ENCODE results near the gene PCYOX1L.
A peak's percentile ranks its signal among the peaks of the same experiment; 100 is the strongest.

PCYOX1L gene

DNA sequence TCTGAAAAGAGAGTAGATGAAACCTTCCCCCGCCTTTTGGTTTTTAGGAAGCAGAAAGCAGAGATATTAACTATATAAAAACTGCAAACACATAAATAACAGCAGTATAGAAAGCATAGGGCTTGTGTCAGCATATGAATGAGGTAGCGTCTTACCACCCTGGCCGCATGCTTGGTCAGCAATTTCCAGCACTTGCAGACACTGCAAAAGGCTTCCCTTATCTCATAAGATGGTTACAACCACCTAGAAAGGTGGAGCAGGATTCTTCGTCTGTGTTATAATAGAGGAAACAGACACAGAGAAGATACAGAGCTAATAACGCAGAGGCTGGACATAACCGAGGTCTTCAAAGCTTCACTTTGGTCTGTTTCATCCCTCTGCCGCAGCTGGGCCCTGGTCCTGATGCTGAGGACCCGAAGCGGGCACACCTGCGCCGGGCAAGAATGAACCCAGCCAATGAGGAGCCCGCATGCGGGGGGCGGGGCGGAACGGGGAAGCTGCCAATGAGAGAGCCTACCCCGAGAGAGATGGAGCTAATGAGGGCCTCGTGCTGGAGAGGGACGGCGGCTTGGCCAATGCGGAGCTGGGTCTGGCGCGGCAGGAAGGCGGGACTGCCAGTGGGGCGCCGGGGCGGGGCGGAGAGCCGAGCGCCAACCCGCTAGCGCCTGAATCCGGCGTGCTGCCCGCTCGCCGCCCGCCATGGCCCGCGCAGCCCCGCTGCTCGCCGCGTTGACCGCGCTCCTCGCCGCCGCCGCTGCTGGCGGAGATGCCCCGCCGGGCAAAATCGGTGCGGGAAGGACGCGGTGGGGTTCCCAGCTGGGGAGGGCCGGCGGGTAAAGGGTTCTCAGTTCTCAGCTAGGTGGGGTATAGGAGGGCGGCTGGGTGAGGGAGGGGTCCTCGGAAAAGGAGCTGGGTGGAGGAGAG is at the start of gene PCYOX1L:
TSS of gene PCYOX1L (plus strand) at position 677 of the 924 bp plus-strand sequence. CDS start at position 700, 23 bp downstream.
- DNase-seq (ENCODE audit: low read depth), result peak; percentile 92

GRCh38 chr5:149309354-149309753 is 48.5 kb upstream of the PCYOX1L start:
- no peak for DNase-seq (ENCODE audit: low read depth)

DNA sequence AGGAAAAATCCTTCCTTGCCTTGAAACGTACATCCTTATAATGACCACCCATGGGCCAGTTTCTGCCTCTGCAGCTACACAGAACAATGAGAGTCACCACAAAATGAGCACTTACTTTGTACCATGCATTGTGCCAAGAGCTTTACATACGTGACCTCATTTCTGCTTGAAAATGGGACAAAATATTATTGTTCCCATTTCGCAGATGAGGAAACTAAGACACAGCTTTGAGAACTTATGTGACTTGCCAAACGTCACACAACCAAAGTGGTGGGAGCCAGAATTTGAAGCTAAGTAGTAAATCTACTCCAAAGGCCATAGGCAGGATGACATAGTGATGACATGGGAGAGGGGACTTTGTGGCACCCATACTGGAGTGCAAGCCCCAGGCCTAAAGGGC is 47.4 kb upstream of the PCYOX1L start:
- DNase-seq (ENCODE audit: low read depth), result no peak

GRCh38 chr5:149310947-149311658 is 46.7 kb upstream of the PCYOX1L start:
- DNase-seq (ENCODE audit: low read depth), result peak; percentile 31

- DNase-seq (ENCODE audit: low read depth), result no peak
These were observed 44.5 kb upstream of the PCYOX1L start for GRCh38 chr5:149313151-149313841.

DNA sequence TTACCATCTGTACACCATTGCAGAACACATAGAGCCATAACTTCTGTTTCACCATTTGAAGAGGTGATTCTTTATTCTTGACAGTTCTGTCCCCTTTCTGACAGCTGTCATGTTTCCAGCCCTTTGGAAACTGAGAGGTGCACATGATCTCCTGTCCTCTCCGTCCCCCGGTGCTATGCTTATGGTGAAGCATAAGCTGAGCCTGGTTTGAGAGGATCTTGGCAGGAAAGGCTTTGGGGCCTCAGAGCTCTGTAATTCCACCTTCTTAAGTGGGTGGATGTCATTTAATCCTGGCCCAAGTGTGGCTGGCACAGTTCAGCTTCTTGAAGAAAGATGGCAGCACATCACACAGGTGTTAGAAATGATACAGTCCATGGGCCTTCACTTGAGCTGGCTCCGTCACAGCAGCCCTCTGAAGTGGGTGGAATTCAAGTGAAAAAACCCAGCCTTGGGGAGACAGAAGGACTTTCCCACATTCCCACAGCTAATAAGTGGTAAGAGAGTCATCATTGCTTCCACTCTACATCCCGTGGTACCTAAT is 43.2 kb upstream of the PCYOX1L start:
- no peak for DNase-seq (ENCODE audit: low read depth)

DNA sequence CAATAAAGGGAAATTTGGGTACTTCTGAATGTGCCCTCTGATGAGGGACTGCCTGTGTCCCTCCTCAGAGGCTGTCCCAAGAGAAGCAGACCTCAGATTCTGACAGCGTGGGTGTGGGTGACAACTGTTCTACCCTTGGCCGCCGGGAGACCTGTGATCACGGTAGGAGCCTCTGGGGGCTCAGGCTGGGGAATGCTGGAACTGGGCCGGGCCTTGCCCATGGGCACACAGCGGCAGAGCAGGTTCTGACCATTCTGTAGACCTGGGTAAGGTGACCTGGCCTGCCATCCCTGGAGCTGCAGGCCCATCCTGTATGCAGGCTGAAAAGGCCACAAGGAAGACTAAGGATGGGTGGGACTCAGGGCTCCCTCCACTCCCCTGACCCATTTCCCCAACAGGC is 42.1 kb upstream of the PCYOX1L start:
- no peak for DNase-seq (ENCODE audit: low read depth)

DNA sequence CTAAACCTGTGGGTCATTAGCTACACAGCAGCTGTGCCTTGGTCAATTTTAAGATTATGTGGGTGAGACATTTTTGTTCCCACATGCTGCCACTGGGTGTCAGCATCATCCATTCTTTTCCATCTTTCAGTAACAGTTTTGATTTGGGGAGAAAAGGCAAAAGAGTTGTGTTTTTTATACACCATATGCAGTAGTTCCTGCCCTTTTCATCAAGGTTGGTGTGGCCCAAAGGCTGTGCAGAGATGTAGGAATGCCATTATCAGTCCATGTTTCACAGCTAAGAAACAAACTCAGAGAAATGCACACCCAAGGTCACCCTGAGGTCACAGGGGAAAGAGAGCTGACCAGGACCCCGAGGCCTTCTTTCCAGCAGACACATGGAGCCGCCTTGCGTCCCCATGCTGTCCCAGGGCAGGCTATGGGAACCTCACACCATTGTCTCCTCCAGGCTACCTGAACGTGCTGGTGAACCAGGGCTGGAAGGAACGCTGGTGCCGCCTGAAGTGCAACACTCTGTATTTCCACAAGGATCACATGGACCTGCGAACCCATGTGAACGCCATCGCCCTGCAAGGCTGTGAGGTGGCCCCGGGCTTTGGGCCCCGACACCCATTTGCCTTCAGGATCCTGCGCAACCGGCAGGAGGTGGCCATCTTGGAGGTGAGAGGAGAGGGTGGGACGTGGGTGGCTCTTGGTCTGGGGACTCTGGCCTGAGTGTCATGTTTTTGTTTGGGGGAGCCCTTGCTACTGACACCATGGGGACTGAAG is 40.4 kb upstream of the PCYOX1L start:
- peak; percentile 41 for DNase-seq (ENCODE audit: low read depth)

DNA sequence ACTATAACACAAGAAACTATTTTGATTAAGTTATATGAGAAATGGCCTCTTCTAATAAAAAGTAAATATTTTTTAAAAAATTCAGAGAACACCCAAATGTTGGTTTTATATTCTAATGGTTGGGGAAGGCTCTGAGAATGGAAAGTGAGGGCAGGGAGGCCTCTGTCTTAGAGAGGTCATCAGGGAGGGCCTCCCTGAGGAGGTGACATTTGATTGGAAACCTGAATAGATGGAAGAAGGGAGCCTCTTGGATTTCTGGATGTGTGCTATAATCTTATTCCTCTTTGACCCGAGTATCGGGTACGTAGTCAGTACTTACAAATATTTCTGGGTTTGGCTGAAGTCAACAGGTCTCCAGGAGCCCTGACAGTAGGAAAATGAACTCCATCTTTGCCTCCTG is 38.7 kb upstream of the PCYOX1L start:
- DNase-seq (ENCODE audit: low read depth), result no peak

DNA sequence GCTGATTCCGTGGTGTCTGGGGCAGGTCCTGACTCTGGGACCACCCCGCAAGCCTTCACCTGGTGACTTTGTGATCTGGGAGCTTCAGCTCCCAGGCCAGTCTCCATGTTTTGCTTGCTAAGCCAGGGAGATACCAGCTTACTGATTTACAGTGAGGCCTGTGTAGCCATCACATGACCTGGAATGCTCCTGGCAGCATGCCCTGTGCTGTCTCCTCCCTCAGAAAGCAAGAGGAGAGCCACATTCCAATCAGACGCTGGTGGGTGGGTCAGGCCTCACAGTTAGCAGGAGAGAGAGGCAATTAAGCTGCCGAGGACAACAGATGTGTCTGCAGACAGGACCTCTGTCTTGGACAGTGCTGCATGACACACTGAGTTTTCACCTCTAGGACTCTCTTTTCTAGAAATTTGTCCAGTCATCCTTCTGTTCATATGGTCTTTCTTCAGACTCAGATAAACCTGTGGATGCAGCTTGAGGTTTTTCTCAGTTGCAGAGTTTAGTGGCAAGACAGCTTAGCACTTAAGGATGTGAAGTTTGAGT is 37.0 kb upstream of the PCYOX1L start:
- DNase-seq (ENCODE audit: low read depth), result peak; percentile 77

DNA sequence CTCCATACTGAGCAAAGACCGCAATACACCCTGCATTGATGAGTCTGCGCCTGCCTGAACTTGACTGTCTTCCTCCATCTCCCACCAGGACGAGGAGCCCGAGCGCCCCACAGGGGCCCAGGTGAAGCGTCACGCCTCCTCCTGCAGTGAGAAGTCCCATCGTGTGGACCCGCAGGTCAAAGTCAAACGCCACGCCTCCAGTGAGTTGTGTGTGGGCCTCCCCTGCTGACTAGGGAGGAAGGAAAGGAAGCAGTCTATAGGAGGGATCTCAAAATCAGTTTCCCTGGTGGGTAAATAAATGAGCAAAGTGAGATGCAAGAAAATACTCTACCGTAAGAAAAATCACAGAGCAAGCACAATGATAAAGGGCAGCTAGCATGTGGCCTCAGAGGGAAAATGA is 35.3 kb upstream of the PCYOX1L start:
- DNase-seq (ENCODE audit: low read depth), result no peak

DNA sequence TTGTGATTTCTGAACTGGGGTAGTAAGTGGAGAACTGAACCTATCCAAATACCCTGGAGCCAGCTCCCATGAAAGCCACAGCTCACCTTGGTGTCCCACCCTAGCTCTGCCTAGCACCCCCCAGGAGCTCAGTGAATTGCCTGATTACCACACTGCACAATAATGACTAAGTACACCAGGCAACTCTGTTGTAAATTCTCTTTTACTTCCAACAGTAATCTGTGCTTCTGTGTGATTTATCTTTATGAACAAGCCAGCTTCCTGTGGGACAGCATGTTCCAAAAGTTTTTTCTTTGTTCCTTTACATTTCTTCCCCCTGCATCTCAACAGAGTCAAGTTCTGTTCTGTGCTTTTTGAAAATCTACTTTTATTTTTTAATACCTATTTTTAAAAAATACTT is 34.6 kb upstream of the PCYOX1L start:
- peak; percentile 25 for DNase-seq (ENCODE audit: low read depth)

- peak; percentile 35 for DNase-seq (ENCODE audit: low read depth)
These were observed 34.1 kb upstream of the PCYOX1L start for GRCh38 chr5:149323621-149324205.

GRCh38 chr5:149324641-149325040 is 33.2 kb upstream of the PCYOX1L start:
- DNase-seq (ENCODE audit: low read depth), result no peak

GRCh38 chr5:149325166-149325735 is 32.6 kb upstream of the PCYOX1L start:
- DNase-seq (ENCODE audit: low read depth), result no peak

- DNase-seq (ENCODE audit: low read depth), result no peak
These were observed 32.0 kb upstream of the PCYOX1L start for GRCh38 chr5:149325894-149326293.

GRCh38 chr5:149326611-149327010 is 31.2 kb upstream of the PCYOX1L start:
- DNase-seq (ENCODE audit: low read depth), result no peak

- DNase-seq (ENCODE audit: low read depth), result no peak
These were observed 29.7 kb upstream of the PCYOX1L start for GRCh38 chr5:149328177-149328576.

DNA sequence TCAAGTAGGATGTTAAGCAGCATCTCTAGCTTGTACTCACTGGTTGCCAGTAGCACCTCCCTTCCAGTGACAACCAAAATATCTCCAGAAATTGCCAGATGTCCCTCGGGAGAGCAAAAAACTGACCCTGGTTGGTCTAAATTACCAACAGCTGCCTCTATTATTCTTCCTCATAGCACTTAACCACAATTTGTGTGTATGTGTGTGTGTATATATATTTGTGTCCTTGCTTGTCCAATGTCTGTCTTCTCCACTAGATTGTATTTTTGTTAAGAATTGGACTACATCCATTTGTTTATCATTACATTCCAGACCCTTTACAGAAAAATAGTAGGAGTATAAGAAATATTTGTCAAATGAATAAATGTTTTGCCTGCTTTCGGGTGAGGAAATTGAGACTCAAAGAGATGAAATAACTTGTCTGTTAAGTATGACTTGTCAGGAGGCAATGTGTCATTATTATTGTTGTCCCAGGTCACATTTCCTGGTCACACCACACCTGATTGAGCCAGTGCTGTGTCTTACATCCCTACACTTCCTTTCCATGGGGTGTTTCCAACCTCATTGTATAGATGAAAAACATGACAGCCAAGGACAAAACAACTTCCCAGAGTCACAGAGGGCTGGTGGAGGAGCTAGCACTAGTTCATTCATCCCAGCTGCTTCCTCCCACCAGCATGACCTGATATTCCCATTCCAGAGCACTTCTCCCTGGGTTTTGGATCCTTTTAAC is 24.0 kb upstream of the PCYOX1L start:
- DNase-seq (ENCODE audit: low read depth), result no peak

DNA sequence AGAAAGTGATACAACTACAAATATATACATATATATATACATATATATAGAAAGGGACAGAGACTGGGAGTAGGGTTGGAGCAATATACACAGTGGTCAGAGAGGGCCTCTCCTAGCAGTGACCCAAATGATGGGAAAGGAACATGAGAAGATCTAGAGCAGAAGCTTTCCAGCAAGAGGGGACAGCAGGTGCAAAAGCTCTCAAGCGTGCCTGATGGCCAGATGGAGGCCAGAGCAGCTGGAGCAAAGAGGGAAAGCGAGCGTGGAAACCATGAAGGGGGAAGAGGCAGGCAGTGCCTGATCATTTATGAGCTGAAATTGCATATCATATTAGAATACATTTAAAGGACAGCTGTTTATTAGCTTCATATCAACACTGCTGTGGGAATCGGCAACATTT is 20.1 kb upstream of the PCYOX1L start:
- no peak for DNase-seq (ENCODE audit: low read depth)

Measured in stromal cell of bone marrow (primary cell).